Endodermal cell (in vitro differentiated cells): ENCODE results near the gene KASH5. TPM values are rescaled to one million over a fixed set of nuclear protein-coding genes. Genes with fewer than 3 reads are reported as not detected.
A peak's percentile ranks its signal among the peaks of the same experiment; 100 is the strongest.

ENCODE experiments used
- DNase-seq: peaks from one replicate; pipeline ENCODE4 v3.0.0-alpha.2; 2017
- H3K27ac ChIP-seq: 2 replicates; pipeline ENCODE4 v1.5.1; 2013; ENCODE audit warnings: mild to moderate bottlenecking, low read depth, low read length, moderate library complexity
- H3K27me3 ChIP-seq: 2 replicates; pipeline ENCODE4 v1.6.1; 2013; ENCODE audit warnings: mild to moderate bottlenecking, low read length, moderate library complexity; ENCODE audit not compliant: insufficient read depth, control insufficient read depth, poor library complexity, severe bottlenecking
- H3K36me3 ChIP-seq: 2 replicates; pipeline ENCODE4 v1.7.0; 2013; ENCODE audit warnings: mild to moderate bottlenecking, low read length, moderate library complexity; ENCODE audit not compliant: control insufficient read depth, insufficient read depth
- H3K4me1 ChIP-seq: one replicate; pipeline ENCODE4 v1.7.0; 2013; ENCODE audit warnings: low read length; ENCODE audit not compliant: control insufficient read depth, insufficient read depth
- H3K4me3 ChIP-seq: 2 replicates; pipeline ENCODE4 v1.5.1; 2013; ENCODE audit warnings: mild to moderate bottlenecking, low read length, moderate library complexity
- H3K9ac ChIP-seq: 2 replicates; pipeline ENCODE4 v1.6.1; 2013; ENCODE audit warnings: mild to moderate bottlenecking, low read length, moderate library complexity; ENCODE audit not compliant: poor library complexity, severe bottlenecking; ENCODE audit errors: extremely low read depth
- H3K9me3 ChIP-seq: 2 replicates; pipeline ENCODE4 v1.6.1; 2013; ENCODE audit warnings: mild to moderate bottlenecking, low read length, moderate library complexity; ENCODE audit not compliant: control insufficient read depth
- H3K27ac Mint-ChIP-seq: 2 replicates; pipeline ENCODE4 v1.8.0; 2020; ENCODE audit warnings: mixed read lengths
- H3K27me3 Mint-ChIP-seq: 2 replicates; pipeline ENCODE4 v1.8.0; 2021; ENCODE audit warnings: mild to moderate bottlenecking, mixed read lengths; ENCODE audit not compliant: insufficient read depth
- H3K36me3 Mint-ChIP-seq: 2 replicates; pipeline ENCODE4 v1.8.0; 2020; ENCODE audit warnings: low read depth, mixed read lengths
- H3K4me1 Mint-ChIP-seq: 2 replicates; pipeline ENCODE4 v1.8.0; 2020; ENCODE audit warnings: mixed read lengths
- H3K4me3 Mint-ChIP-seq: 2 replicates; pipeline ENCODE4 v1.8.0; 2020; ENCODE audit warnings: mild to moderate bottlenecking, moderate library complexity, mixed read lengths
- H3K9me3 Mint-ChIP-seq: 2 replicates; pipeline ENCODE4 v1.8.0; 2020; ENCODE audit warnings: mild to moderate bottlenecking, mixed read lengths
- WGBS, 2 experiments: methylation state at CpG; one replicate each; pipeline versions ENCODE4 v1.1.5 to v1.1.7; 2013; ENCODE audit warnings: missing lambda C conversion rate in 2 of 2, mixed read lengths in 1 of 2; ENCODE audit not compliant: insufficient coverage in 1 of 2, insufficient read length in 1 of 2; 5-methylcytosine and 5-hydroxymethylcytosine counted together
- total RNA-seq, 2 donors: library from RNA; stranded (reverse); fragmentation: NEBNext Ultra II Directional in 1 of 2; extraction: Animal tissue kit (Norgen Biotek cat#: 25700) in 1 of 2; gene quantifications; 2 replicates in 1 of 2; 3 replicates in 1 of 2; pipeline ENCODE4 v1.2.1, GENCODE V29; 2021
- TF ChIP-seq, protein P1 (sequence below): fragments of 200-600 bp; sonication (generic); conservative IDR thresholded peaks from 2 replicates; pipeline ENCODE4 v1.5.0; 2021; ENCODE audit warnings: antibody characterized with exemption, mild to moderate bottlenecking

KASH5 gene
- total RNA-seq, 2 donors from 2014 or later, result 0.13 TPM; not detected in 1

DNA sequence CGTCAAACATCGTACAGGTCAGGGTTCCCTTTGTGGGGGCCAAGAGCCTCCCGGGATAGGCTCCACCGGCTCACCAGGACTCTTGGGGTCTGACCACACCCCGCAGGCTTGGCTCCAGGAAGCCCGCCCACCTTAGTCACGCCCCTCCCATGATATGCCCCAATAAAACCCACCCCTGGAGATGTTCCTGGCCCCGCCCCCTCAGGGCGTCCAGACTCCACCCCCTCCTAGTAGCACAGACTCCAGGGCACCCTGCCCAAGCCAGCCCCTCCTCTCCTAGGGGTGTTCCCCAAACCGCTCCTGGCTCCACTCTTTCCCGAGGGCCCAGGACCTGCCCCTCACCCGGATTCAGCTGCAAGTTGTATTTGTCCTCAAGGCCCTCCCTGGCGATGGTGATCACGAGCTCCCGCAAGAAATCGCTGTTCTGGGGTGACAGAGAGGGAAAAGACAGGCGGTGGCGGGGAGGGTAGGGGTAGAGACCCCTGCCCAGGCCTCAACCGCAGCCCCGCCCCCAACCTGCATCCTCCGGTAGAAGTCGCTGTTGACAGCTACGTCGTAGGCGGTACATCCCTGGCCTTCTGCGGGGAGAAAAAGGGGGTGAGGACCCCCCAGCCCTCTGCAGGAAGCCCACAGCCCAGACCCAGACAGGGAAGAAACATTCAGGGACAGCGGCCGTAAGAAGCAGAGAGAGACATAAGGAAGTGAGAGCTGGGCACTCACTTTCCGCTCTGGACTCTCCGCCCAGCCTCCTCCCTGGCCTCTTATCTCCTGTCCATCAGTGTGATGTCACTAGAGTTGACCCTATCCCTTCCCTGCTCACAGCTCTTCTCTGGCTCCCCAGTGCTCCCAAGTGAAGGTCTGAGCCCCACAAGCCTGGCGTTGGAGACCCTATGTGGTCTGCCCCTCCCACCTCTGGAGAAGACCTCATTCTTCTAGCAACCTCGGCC, 59.7 kb downstream of the KASH5 start:
- Mint-ChIP-seq H3K27me3 (peaks cover 2% of the 10 kb centered on the region), H3K4me3 (no peak overlapping the region), H3K9me3 (peaks cover 1% of the 10 kb centered on the region), H3K27ac (no peak overlapping the region), H3K36me3 (peaks cover 47% of the 10 kb centered on the region), H3K4me1 (peaks cover 6% of the 10 kb centered on the region)
- no peak overlapping the region for H3K9ac ChIP-seq
- no peak overlapping the region for H3K4me3 ChIP-seq
- TF ChIP-seq, protein P1, sequence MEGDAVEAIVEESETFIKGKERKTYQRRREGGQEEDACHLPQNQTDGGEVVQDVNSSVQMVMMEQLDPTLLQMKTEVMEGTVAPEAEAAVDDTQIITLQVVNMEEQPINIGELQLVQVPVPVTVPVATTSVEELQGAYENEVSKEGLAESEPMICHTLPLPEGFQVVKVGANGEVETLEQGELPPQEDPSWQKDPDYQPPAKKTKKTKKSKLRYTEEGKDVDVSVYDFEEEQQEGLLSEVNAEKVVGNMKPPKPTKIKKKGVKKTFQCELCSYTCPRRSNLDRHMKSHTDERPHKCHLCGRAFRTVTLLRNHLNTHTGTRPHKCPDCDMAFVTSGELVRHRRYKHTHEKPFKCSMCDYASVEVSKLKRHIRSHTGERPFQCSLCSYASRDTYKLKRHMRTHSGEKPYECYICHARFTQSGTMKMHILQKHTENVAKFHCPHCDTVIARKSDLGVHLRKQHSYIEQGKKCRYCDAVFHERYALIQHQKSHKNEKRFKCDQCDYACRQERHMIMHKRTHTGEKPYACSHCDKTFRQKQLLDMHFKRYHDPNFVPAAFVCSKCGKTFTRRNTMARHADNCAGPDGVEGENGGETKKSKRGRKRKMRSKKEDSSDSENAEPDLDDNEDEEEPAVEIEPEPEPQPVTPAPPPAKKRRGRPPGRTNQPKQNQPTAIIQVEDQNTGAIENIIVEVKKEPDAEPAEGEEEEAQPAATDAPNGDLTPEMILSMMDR, result no peak
- no peaks in the 10 kb centered on the region for H3K9me3 ChIP-seq
- H3K36me3 ChIP-seq, result peaks cover 31% of the 10 kb centered on the region
- H3K27ac ChIP-seq, result no peak overlapping the region
- DNase-seq, result peak; percentile 93
- WGBS, 2 experiments, result 94% methylated on average over 21 to 32 of the region's 32 CpGs
- H3K4me1 ChIP-seq, result no peaks in the 10 kb centered on the region
- no peaks in the 10 kb centered on the region for H3K27me3 ChIP-seq

DNA sequence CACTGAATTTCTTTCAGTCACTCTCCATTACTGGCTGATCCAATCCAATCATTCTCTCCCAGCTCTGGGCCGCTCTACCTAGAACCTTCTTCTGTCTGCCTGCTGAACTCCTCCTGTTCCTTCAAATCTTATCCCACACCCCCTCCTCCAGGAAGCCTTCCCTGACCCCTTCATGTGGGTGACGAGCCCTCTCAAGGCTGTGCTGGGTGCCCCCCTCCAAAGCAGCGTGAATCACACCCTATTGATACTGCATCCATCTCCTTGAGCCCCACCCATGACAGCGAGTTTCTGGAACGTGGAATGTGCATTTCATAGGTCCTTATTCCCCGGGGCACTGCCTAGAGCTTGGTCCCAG, 60.4 kb downstream of the KASH5 start:
- TF ChIP-seq, protein P1, result no peak
- Histone ChIP-seq H3K27me3 (no peaks in the 10 kb centered on the region), H3K4me1 (no peaks in the 10 kb centered on the region), H3K9ac (no peak overlapping the region), H3K9me3 (no peaks in the 10 kb centered on the region), H3K4me3 (no peak overlapping the region), H3K36me3 (peaks cover 31% of the 10 kb centered on the region), H3K27ac (no peak overlapping the region)
- Mint-ChIP-seq H3K4me3 (no peak overlapping the region), H3K27ac (no peak overlapping the region), H3K27me3 (no peaks in the 10 kb centered on the region), H3K4me1 (peaks cover 6% of the 10 kb centered on the region), H3K9me3 (peaks cover 1% of the 10 kb centered on the region), H3K36me3 (peaks cover 47% of the 10 kb centered on the region)
- WGBS, 2 experiments, result 96 to 99% methylated on average over 6 of the region's 6 CpGs
- DNase-seq, result no peak

DNA sequence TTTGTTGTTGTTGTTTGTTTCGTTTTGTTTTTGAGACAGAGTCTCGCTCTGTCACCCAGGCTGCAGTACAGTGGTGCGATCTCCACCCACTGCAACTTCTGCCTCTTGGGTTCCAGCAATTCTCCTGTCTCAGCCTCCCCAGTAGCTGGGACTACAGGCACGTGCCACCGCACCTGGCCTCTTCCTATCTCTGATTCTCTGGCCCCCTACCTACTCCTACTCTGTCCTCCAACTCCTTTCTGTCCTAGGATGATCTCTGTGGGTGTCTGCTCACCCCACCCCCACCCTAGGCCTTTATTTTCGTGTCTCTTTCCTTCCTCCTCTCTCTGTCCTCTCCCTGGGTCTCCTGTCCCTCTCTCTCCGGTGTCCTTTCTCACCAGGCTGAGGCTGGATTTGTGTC, 62.4 kb downstream of the KASH5 start:
- Histone ChIP-seq H3K36me3 (peaks cover 31% of the 10 kb centered on the region), H3K9ac (no peak overlapping the region), H3K27me3 (no peaks in the 10 kb centered on the region), H3K4me3 (peak overlapping the region; percentile 84), H3K4me1 (no peaks in the 10 kb centered on the region), H3K27ac (no peak overlapping the region), H3K9me3 (no peaks in the 10 kb centered on the region)
- Mint-ChIP-seq H3K27me3 (no peaks in the 10 kb centered on the region), H3K4me1 (peaks cover 9% of the 10 kb centered on the region), H3K4me3 (peak overlapping the region; percentile 86), H3K27ac (peak overlapping the region; percentile 99), H3K36me3 (peaks cover 47% of the 10 kb centered on the region), H3K9me3 (peaks cover 1% of the 10 kb centered on the region)
- TF ChIP-seq, protein P1, result no peak
- no peak for DNase-seq
- 87 to 91% methylated on average over 7 of the region's 7 CpGs for WGBS, 2 experiments
